ENCODE measurements around the gene SMARCA2. TPM values are rescaled to one million over a fixed set of nuclear protein-coding genes. Genes with fewer than 3 reads are reported as not detected.
A peak's percentile ranks its signal among the peaks of the same experiment; 100 is the strongest.

Gene SMARCA2
- total and polyA plus RNA-seq, 9 of the 15 experiments (the other 6 are each of a cell fraction or from before 2014, with no cell fraction given), result 8.0 to 34.8 (median 25.5) TPM

GRCh38 chr9:2012347-2012746 is 2.8 kb upstream of the SMARCA2 start (continued):
- TF ChIP-seq MYC (IDR thresholded peaks at IDR 0.05; ENCODE audit: low read depth, low read length), result no peak
- TF ChIP-seq MYC (CRISPR knock-in tag; IDR thresholded peaks at IDR 0.05; ENCODE audit: borderline replicate concordance, low read depth), result no peak
- no peak for TF ChIP-seq MAZ (CRISPR knock-in tag; conservative IDR thresholded peaks at IDR 0.05 in 1 of 2, IDR thresholded peaks at IDR 0.05 in 1 of 2)
- TF ChIP-seq JUND (IDR thresholded peaks at IDR 0.05; ENCODE audit: borderline replicate concordance, low read depth, low read length), result peak; percentile 52; the same call in 1 of the 2 replicates
- TF ChIP-seq JUND (tag; IDR thresholded peaks at IDR 0.05; ENCODE audit: borderline replicate concordance, low read depth, low read length), result peak; percentile 66; the same call in 2 of the 3 replicates
- TF ChIP-seq ZNF263 (CRISPR knock-in tag; IDR thresholded peaks at IDR 0.05; ENCODE audit: borderline replicate concordance), result no peak
- TF ChIP-seq ARID1B (IDR thresholded peaks at IDR 0.05), result peak; percentile 23; the same call in 1 of the 2 replicates
- no peak for TF ChIP-seq OTX1 (CRISPR knock-in tag; IDR thresholded peaks at IDR 0.05)
- TF ChIP-seq, protein P1, sequence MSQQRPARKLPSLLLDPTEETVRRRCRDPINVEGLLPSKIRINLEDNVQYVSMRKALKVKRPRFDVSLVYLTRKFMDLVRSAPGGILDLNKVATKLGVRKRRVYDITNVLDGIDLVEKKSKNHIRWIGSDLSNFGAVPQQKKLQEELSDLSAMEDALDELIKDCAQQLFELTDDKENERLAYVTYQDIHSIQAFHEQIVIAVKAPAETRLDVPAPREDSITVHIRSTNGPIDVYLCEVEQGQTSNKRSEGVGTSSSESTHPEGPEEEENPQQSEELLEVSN (IDR thresholded peaks at IDR 0.05; ENCODE audit: borderline replicate concordance in 1 of 2, extremely low read depth in 1 of 2, insufficient read depth in 1 of 2, insufficient read length in 1 of 2, low read depth in 1 of 2, low read length in 1 of 2, poor library complexity in 1 of 2, severe bottlenecking in 1 of 2), result no peak
- TF ChIP-seq, protein P2, sequence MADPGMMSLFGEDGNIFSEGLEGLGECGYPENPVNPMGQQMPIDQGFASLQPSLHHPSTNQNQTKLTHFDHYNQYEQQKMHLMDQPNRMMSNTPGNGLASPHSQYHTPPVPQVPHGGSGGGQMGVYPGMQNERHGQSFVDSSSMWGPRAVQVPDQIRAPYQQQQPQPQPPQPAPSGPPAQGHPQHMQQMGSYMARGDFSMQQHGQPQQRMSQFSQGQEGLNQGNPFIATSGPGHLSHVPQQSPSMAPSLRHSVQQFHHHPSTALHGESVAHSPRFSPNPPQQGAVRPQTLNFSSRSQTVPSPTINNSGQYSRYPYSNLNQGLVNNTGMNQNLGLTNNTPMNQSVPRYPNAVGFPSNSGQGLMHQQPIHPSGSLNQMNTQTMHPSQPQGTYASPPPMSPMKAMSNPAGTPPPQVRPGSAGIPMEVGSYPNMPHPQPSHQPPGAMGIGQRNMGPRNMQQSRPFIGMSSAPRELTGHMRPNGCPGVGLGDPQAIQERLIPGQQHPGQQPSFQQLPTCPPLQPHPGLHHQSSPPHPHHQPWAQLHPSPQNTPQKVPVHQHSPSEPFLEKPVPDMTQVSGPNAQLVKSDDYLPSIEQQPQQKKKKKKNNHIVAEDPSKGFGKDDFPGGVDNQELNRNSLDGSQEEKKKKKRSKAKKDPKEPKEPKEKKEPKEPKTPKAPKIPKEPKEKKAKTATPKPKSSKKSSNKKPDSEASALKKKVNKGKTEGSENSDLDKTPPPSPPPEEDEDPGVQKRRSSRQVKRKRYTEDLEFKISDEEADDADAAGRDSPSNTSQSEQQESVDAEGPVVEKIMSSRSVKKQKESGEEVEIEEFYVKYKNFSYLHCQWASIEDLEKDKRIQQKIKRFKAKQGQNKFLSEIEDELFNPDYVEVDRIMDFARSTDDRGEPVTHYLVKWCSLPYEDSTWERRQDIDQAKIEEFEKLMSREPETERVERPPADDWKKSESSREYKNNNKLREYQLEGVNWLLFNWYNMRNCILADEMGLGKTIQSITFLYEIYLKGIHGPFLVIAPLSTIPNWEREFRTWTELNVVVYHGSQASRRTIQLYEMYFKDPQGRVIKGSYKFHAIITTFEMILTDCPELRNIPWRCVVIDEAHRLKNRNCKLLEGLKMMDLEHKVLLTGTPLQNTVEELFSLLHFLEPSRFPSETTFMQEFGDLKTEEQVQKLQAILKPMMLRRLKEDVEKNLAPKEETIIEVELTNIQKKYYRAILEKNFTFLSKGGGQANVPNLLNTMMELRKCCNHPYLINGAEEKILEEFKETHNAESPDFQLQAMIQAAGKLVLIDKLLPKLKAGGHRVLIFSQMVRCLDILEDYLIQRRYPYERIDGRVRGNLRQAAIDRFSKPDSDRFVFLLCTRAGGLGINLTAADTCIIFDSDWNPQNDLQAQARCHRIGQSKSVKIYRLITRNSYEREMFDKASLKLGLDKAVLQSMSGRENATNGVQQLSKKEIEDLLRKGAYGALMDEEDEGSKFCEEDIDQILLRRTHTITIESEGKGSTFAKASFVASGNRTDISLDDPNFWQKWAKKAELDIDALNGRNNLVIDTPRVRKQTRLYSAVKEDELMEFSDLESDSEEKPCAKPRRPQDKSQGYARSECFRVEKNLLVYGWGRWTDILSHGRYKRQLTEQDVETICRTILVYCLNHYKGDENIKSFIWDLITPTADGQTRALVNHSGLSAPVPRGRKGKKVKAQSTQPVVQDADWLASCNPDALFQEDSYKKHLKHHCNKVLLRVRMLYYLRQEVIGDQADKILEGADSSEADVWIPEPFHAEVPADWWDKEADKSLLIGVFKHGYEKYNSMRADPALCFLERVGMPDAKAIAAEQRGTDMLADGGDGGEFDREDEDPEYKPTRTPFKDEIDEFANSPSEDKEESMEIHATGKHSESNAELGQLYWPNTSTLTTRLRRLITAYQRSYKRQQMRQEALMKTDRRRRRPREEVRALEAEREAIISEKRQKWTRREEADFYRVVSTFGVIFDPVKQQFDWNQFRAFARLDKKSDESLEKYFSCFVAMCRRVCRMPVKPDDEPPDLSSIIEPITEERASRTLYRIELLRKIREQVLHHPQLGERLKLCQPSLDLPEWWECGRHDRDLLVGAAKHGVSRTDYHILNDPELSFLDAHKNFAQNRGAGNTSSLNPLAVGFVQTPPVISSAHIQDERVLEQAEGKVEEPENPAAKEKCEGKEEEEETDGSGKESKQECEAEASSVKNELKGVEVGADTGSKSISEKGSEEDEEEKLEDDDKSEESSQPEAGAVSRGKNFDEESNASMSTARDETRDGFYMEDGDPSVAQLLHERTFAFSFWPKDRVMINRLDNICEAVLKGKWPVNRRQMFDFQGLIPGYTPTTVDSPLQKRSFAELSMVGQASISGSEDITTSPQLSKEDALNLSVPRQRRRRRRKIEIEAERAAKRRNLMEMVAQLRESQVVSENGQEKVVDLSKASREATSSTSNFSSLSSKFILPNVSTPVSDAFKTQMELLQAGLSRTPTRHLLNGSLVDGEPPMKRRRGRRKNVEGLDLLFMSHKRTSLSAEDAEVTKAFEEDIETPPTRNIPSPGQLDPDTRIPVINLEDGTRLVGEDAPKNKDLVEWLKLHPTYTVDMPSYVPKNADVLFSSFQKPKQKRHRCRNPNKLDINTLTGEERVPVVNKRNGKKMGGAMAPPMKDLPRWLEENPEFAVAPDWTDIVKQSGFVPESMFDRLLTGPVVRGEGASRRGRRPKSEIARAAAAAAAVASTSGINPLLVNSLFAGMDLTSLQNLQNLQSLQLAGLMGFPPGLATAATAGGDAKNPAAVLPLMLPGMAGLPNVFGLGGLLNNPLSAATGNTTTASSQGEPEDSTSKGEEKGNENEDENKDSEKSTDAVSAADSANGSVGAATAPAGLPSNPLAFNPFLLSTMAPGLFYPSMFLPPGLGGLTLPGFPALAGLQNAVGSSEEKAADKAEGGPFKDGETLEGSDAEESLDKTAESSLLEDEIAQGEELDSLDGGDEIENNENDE (IDR thresholded peaks at IDR 0.05; ENCODE audit: low read depth, low read length), result no peak
- TF ChIP-seq, protein P3, sequence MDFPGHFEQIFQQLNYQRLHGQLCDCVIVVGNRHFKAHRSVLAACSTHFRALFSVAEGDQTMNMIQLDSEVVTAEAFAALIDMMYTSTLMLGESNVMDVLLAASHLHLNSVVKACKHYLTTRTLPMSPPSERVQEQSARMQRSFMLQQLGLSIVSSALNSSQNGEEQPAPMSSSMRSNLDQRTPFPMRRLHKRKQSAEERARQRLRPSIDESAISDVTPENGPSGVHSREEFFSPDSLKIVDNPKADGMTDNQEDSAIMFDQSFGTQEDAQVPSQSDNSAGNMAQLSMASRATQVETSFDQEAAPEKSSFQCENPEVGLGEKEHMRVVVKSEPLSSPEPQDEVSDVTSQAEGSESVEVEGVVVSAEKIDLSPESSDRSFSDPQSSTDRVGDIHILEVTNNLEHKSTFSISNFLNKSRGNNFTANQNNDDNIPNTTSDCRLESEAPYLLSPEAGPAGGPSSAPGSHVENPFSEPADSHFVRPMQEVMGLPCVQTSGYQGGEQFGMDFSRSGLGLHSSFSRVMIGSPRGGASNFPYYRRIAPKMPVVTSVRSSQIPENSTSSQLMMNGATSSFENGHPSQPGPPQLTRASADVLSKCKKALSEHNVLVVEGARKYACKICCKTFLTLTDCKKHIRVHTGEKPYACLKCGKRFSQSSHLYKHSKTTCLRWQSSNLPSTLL (IDR thresholded peaks at IDR 0.05), result no peak
- TF ChIP-seq TBP (optimal IDR thresholded peaks at IDR 0.05; ENCODE audit: low read depth, low read length), result no peak
- TF ChIP-seq ZC3H4 (CRISPR knock-in tag; IDR thresholded peaks at IDR 0.05; ENCODE audit: borderline replicate concordance), result no peak
- peak; percentile 48; the same call in 1 of the 2 replicates for TF ChIP-seq C11orf30 (IDR thresholded peaks at IDR 0.05; ENCODE audit: low read depth)

Data from K562 (cell line).